HG02970 (cell line): Measurements from ENCODE around the gene COL24A1.
"Not testable (repeated sequence)": the region's sequence is repeated elsewhere in the genome, so short reads cannot be mapped to it uniquely, and the experiment has no call there.

Experiments
- ATAC-seq: cut with Tn5 transposase; IDR thresholded peaks from one replicate; pipeline ENCODE4 v1.9.1; 2021; ENCODE audit warnings: mild to moderate bottlenecking, moderate library complexity, moderate number of reproducible peaks; ENCODE audit not compliant: unreplicated experiment, low FRiP score

Gene COL24A1

DNA sequence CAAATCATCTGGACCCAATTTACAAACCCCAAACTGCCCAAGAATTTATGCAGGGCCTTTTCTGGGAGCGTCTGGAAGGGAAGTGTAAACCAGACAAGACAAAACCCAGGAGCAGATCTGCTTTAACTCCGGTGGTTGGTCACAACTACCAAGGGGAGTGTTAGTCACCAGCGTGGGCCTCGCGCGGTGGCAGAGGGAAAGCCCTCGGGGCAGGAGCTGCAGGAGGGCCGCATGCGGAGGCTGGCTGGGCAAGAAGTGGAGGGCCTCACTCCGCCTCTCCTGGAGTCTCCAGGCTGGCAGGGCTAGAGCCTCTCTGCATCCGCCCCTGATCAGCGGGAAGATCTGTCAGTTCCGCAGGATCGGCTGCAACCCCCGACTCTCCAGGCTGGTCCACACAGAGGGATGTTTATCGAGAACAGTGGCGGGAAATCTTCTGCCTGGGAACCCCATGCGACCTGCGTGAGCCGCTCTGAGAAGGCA lies 2.0 kb downstream of the COL24A1 start:
- ATAC-seq: no peak

DNA sequence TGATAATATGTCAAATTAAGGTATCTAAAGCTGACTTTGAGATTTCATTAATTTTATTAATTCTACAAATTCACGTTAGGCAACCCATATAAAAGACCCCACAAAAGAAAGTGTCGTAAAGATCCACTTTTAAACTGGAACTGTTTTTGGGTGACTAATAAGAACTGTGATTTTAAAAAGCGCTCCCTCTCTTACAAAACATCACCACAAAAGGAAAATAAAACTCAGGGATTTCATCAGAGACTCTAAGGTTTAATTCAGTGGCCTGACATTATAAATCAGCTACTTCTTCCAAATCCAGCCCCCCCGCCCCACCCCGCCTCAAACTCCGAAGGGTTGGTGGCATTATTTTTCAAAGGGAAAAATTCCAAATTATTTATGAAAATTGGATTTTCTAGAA lies 2.7 kb downstream of the COL24A1 start:
- ATAC-seq: no peak

DNA sequence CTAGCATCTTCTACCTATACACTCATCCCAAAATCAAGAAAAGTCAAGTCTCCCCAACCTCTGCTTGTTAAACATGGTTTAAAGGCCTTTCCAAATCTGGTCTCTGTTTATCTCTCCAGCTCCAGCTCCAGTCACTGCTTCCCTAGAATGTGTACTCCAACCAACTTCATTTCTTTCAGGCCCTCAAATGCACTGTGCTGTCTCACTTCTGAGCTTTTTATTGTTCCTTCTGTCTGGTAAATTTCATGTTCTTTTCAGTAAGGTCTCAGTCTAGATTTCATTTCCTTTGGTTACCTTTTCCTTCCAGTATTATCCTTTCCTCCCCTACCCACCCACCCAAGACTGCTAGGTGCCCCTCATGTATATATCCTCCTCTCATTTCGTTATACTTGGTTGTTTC lies 3.7 kb downstream of the COL24A1 start:
- no peak for ATAC-seq

DNA sequence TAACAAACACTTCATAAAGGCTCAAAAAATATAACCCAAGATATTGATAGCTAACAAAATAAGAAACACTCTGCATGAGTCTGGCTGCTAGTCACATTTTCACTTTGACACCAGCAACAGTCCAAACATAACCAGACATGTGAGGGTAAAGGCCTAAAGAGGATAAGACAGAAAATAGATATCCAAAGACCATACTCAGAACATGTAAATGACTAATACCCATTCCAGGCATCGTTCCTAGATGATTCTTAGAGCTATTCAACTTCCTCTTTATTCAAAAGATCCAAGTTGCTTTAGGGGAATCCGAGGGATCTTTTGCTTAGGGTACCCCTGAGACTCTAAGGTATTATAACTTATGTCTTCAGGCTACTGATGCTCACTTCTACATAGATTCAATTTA lies 5.1 kb downstream of the COL24A1 start:
- ATAC-seq: no peak

DNA sequence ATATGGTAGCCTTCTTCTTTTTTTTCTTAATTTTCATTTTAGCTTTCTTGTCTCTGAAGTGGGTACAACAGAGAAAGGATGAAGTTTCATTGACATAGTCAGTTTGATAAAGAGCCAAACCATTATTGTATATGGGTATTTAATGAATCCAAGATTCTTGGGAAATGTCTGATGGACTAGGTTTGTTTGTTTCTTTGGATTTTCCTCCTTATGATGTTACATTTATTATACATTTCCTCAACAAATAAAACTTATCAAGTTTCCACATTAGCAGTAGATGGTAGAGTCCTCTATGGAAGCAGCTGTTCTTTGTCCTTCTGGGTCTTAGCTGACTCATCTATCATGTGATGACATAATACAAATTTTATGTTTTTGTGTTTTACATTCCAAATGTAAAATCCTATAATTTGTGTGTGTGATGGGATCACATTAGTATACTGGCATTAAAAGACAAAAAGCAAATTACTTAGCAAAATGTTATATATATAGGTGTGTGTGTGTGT lies 6.0 kb downstream of the COL24A1 start:
- ATAC-seq: no peak

DNA sequence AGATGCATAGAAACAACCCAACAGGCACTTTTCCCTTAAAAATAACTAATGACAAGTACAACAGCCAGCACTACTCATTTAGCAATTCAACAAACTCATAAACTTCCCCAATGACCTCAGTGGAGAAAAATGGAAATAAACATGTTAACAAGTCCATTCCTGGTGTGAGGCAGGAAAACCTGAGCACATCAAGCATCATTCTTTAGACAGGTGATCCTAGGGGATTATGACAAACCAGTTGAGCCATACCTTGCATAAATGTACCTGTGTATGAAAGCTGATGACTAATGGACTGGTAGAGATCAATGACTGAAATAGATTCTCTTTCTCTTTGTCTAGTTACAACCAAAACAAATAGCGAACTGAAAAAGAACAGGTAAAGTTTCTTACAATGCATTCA lies 7.0 kb downstream of the COL24A1 start:
- no peak for ATAC-seq

DNA sequence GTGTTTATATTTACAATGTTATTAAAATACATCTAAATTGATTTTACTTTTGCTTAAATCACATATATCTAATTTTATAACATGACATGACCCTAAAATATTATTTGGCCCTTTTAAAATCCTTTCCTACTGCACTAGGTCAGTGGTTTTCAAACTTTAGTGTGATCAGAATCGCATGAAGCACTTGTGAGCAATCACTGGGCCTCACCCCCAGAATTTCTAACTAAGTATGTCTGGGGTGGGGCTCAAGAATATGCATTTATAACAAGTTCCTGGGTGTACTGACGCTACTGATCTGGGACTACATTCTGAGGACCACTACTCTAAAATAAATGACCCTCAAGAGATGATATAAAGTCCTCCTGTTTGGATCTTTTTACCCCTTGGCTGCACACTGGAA lies 8.8 kb downstream of the COL24A1 start:
- ATAC-seq: no peak

DNA sequence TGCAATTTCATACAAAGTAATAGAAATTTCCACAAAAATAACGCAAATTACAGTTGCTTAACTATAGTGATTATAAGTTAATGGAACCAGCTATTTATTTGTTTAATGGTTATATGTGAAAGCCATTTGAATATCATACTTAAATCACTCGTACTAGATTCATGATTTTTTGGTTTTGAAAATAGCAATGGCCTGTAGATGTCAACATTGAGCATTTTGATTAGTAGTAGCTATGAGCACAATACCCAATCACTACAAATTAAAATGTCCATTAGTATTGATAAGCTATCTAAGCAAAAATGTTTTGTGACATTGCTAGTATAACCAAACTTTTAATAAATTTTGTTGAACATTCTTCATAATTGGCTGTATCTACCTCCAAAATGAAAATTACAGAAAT lies 10.0 kb downstream of the COL24A1 start:
- no peak for ATAC-seq

DNA sequence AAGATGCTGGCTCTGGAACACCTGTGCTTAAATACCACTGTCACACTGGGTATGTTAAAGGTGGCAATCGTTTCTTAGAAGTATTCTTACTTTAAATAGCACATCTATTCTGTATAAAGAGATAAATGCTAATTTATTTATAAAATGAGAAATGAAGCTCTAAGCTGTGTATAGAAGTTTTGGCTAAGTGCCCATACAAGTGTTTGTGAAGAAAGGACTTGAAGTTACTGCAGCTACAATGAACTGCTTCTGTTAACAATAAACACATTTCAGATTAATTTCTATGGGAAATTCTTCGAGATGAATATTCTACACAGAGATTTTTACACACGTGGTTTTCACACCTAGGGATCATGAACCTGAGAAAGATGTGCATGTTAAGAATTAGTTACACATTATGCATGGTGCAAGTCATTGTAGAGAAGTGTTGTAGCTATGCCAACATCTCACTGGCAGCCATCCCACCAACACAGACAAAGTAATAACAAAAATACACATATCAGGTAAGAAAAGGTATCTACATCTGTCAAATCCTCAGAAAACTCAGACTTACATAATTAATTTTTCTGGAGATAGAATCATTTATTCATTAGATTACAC lies 16.2 kb downstream of the COL24A1 start:
- ATAC-seq: no peak

DNA sequence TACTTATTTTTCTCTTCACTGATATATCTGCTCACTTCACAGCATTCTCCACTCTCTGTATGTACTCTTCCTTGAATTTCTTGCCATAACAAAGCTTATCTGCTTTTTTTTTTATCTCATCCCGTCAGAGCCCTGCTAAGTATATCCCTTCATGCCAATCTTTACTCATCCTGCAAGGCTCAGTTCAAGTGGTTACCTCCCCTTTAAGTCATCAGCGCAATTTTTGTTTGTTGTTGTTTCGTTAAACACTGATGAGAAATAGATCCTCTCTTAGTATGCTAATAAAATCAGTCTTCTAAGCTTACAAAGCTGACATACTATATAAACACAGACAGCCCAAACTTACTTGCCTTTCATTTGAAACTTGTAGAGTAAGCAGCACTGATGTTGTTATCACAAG lies 17.8 kb downstream of the COL24A1 start:
- no peak for ATAC-seq

DNA sequence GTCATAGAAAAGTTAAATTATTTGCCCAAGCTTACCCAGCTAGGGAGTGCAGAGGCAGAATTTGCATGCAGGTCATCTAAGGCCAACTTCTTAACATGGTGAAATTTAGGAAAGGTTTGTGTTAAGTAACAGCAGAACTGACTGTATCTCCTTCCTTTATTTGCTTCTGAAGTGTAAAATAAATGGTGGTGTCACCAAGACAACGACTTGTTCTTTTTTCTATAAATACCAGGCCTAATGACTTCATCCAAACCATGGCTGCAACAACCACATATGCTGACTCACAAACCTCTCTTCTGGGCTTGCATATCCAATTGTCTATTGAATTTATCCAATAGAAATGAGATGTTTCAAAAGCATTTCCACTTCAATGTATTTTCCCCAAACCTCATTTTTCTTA lies 19.1 kb downstream of the COL24A1 start:
- no peak for ATAC-seq

DNA sequence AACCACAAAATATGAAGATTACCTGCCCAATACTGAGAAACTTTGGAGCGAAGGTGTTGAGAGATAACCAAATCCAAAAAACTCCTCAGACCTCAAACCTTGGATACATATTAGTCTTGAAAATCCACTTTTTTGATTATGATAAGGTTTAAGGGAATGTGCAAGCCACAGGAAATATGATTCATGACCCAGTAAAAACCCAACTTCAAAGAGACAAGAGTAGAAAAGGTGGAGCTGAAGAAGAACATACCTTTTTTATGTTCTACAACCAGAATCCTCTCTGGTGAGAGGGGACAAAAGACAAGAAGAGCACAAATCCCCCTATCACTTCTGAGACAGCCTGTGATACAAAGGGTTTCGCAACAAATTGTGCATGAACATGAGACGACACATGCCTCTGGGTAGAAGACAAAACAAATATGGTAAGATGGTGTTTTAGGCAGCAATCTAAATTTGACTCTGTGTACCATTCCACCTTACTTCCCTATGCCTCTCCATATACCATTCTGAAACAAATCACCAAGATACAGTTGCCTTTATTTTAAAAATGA lies 37.3 kb downstream of the COL24A1 start:
- ATAC-seq: no peak

DNA sequence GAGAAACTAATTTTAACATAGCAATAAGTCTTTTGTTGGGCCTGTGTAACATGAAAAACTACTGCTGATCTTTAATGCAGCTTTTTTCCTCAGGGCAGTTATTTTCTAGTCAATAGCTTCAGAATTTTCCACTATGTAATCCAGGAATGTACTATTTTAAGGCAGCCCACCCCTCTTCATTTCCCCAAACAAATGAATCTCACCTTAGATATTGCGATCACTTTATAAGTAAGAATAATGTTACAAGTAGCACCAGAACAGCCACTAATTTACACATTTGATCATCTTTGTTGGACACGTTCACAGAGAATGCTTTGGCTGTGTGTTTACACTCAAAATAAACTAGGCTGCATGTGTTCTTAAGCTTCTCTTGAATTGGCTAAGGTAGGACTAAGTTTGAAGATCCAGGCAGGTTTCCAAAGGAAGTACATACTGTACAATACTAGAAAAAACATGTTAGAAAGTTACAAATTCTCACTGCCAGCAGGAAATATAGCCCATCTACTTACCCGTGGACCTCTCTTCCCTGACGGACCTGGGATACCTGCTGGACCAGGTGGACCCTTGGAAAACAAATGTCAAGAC lies 41.7 kb downstream of the COL24A1 start:
- no peak for ATAC-seq

DNA sequence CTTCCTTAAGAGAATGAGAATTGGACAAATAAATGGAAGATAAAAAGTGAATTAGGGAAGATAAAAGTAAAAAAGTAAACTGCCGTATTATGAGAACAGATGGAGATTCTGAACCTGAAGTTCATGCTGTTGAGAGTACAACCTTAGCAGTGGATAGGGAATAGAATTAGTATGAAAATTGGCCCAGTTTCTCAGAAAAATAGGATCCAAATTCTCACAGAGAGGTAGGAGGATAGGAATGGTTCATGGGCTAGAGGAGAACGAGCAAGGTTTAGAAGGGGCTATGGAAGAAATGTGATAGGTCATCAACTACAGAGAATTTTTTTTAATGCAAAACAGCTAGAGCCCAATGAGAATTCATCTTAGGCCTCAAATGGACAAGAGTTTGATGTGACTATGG lies 42.3 kb downstream of the COL24A1 start:
- no peak for ATAC-seq

DNA sequence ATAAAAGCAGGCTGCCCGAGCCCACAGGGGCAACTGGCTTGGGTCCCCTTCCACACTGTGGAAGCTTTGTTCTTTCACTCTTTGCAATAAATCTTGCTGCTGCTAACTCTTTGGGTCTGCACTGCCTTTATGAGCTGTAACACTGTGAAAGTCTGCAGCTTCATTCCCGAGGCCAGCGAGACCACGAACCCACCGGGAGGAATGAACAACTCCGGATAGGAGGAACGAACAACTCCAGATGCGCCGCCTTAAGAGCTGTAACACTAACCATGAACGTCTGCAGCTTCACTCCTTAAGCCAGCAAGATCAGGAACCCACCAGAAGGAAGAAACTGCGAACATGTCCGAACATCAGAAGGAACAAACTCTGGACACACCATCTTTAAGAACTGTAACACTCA lies 45.0 kb downstream of the COL24A1 start:
- not testable (repeated sequence) for ATAC-seq

DNA sequence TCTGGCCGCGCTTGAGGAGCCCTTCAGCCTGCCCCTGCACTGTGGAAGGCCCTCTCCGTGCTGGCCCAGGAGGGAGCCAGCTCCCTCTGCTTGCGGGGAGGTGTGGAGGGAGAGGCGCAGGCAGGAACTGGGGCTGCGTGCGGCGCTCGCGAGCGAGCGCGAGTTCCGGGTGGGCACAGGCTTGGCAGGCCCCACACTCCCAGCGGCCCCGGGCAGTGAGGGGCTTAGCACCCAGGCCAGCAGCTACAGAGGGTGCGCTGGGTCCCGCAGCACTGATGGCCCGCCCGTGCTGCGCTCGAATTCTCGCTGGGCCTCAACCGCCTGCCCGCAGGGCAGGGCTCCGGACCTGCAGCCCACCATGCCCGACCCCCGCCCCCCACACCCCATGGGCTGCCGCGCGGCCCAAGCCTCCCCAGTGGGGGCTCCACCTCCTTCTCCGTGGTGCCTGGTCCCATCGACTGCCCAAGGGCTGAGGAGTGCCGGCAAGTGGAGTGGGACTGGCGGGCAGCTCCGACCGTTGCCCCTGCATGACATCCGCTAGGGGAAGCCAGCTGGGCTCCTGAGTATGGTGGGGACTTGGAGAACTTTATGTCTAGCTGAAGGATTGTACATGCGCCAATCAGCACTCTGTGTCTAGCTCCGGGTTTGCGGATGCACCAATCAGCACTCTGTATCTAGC lies 46.0 kb downstream of the COL24A1 start:
- ATAC-seq: no peak

DNA sequence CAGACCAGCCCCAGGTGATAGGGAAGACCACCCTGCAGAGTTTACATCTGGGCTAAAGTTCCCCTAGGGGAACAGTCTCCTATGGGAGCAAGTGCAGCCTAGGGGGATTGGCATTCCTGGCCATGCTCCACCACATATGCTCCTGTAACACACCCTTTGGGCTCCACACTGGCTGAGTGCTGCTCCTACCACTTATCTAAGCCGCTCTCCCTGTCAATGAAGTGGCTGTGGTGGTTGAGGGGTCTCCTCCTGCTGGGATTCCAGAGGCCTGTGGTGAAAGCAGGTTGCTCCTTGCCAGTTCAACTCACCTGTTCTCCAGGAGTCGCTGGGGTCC lies 51.1 kb downstream of the COL24A1 start:
- no peak for ATAC-seq

DNA sequence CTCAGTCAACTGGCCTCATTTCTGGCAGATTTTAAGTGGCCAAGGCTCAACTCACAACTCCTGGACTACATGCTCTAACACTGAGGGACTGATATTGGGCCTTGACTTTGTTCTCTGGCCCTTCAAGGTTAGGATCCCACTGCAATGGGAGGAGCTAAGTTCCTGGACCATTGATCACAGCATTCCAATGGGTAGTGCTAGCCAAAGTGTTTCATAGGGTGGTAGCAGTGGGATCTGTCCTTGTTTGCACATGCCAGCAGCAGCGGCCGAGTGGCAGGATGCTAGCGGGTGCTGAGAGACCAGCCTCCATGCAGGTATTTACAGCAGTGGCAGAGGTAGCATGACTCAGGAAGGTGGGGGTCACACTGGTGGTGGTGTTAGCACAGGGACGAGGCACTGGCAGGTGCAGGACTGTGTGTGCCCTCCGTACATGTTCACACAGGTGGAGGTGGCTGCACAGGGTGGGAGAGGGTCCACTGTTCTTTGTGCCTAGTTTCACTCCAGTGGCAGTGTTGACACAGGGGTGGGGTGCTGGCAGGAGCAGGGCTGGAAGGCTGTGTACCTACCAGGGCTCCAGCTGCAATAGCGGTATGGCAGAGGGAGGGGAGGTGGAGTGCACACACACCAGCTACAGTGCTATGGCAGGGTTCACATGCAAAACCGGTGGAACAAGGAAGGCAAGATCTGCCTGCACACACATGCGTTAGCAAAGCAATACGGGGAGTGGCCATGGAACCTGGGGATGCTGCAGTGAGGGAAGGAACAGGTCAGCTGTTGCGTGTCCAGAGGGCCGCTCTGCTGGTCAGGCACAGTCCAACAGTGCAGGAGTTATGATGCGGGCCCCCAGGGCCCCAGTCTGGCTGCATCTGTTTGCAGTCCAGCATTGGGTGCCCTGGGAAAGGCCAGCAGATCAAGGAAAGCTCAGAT lies 51.7 kb downstream of the COL24A1 start:
- ATAC-seq: no peak

DNA sequence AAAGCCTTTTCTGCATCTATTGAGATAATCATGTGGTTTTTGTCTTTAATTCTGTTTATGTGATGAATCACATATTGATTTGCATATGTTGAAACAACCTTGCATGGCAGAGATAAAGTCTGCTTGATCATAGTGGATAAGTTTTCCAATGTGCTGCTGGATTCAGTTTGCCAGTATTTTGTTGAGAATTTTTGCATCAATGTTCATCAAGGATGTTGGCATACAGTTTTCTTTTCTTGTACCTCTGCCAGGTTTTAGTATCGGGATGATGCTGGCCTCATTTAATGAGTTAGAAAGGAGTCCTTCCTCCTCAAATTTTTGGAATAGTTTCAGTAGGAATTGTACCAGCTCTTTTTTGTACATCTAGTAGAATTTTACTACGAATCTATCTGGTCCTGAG lies 55.0 kb downstream of the COL24A1 start:
- no peak for ATAC-seq

DNA sequence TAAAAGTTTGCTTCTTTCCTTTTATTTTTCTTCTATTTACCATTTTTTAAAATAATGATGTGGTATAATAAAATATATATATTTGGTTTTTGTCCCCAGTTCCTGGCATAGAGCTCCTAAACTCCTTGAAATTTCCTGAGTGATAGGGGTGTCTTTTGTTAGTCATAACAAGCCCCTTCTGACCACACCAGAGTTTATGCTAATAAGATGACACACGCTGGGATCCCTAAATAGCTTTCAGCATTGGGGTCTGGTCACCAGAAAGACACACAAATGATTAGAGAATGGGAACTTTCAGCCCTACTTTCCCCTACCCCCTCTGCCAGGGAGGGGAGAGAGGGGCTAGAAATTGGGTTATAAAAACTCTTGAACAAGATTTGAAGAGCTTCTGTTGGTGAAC lies 56.2 kb downstream of the COL24A1 start:
- no peak for ATAC-seq

DNA sequence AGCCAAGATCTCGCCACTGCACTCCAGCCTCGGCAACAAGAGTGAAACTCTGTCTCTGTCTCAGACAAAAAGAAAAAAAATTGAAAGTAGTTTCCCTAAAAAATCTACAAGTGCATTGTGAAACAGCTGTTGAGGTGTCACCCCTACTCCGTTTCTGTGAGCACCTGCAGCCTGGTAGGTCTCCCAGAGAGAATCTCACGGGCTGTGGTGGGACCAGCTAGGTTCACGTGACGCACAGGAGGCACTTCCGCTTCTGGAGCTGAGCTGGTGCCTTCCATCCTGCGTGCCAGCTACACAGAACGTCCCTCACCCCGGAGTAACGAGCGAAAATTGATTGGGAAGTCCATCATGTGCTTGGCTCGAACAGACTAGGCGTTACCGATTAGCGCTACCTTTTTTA lies 66.8 kb downstream of the COL24A1 start:
- no peak for ATAC-seq
